ENCODE results near the gene AK1. TPM values are rescaled to one million over a fixed set of nuclear protein-coding genes. Genes with fewer than 3 reads are reported as not detected.
A peak's percentile ranks its signal among the peaks of the same experiment; 100 is the strongest.

Gene AK1
- total RNA-seq, 1 donor from 2014 or later = 8.1 TPM

GRCh38 chr9:127915801-127916719 is 38.6 kb upstream of the AK1 start:
- intact Hi-C loops (cut with micrococcal nuclease) = loop anchor here (2.0 kb wide), 2 partner anchors 15 to 45 kb away; partner anchors contain the start of gene PIP5KL1
- DNase-seq (no peak), ATAC-seq (ENCODE audit: low read depth) (peak; percentile 16)
- peaks cover 78% of the 10 kb centered on the region for H3K4me1 Mint-ChIP-seq
- peaks cover 41% of the 10 kb centered on the region for H3K36me3 Mint-ChIP-seq (ENCODE audit: low read depth)
- CTCF ChIA-PET = interaction anchor here (0.6 to 3.8 kb wide), 8 partner anchors 10 to 326 kb away, joined by 3 to 21 read pairs (median 4); partner anchors contain the start of genes ST6GALNAC6 and TOR2A
- no peak for TF ChIP-seq CTCF (IDR thresholded peaks at IDR 0.05)
- no peaks in the 10 kb centered on the region for H3K27me3 Mint-ChIP-seq
- H3K4me3 Mint-ChIP-seq = peak overlapping the region; percentile 88
- POLR2A ChIA-PET = interaction anchor here (0.5 to 12.0 kb wide), 42 partner anchors 10 to 1058 kb away, joined by 3 to 457 read pairs (median 5); partner anchors contain the start of genes BBLN, CDK9, CFAP157 and GOLGA2
- H3K27ac Mint-ChIP-seq = peak overlapping the region; percentile 94
- H3K9me3 Mint-ChIP-seq = no peaks in the 10 kb centered on the region

- Mint-ChIP-seq H3K27me3 (no peaks in the 10 kb centered on the region), H3K9me3 (no peaks in the 10 kb centered on the region), H3K4me3 (peak overlapping the region; percentile 88), H3K36me3 (ENCODE audit: low read depth) (peaks cover 48% of the 10 kb centered on the region), H3K4me1 (peaks cover 79% of the 10 kb centered on the region), H3K27ac (peak overlapping the region; percentile 94)
- POLR2A ChIA-PET = interaction anchor here (0.7 to 12.0 kb wide), 15 partner anchors 13 to 465 kb away, joined by 3 to 457 read pairs (median 9); partner anchors contain the start of genes CDK9, LRSAM1, RPL12 and SH2D3C
- intact Hi-C loops (cut with micrococcal nuclease) = no loop called here
- DNase-seq = no peak
- TF ChIP-seq CTCF (IDR thresholded peaks at IDR 0.05) = no peak
- CTCF ChIA-PET = interaction anchor here (0.7 to 3.8 kb wide), 6 partner anchors 9 to 181 kb away, joined by 3 to 21 read pairs (median 6); partner anchors contain the start of genes ST6GALNAC6 and TOR2A
- peak; percentile 0 for ATAC-seq (ENCODE audit: low read depth)
Measured at GRCh38 chr9:127915325-127915752, 37.9 kb upstream of the AK1 start.

- H3K27me3 Mint-ChIP-seq = no peaks in the 10 kb centered on the region
- H3K4me1 Mint-ChIP-seq = peaks cover 71% of the 10 kb centered on the region
- ChIA-PET POLR2A (interaction anchor here (0.6 to 12.0 kb wide), 2 partner anchors 11 to 176 kb away, joined by 5 to 457 read pairs; partner anchors contain the start of gene ST6GALNAC6), CTCF (no interaction called here)
- ATAC-seq (ENCODE audit: low read depth) = no peak
- no peaks in the 10 kb centered on the region for H3K9me3 Mint-ChIP-seq
- intact Hi-C loops (cut with micrococcal nuclease) = no loop called here
- H3K4me3 Mint-ChIP-seq = no peak overlapping the region
- peaks cover 57% of the 10 kb centered on the region for H3K36me3 Mint-ChIP-seq (ENCODE audit: low read depth)
- no peak for TF ChIP-seq CTCF (IDR thresholded peaks at IDR 0.05)
- peak overlapping the region; percentile 53 for H3K27ac Mint-ChIP-seq
- DNase-seq = no peak
Measured at GRCh38 chr9:127913682-127914081, 36.2 kb upstream of the AK1 start.

GRCh38 chr9:127912882-127913281 is 35.4 kb upstream of the AK1 start:
- peaks cover 63% of the 10 kb centered on the region for H3K36me3 Mint-ChIP-seq (ENCODE audit: low read depth)
- H3K9me3 Mint-ChIP-seq = no peaks in the 10 kb centered on the region
- POLR2A ChIA-PET = interaction anchor here (12.0 kb wide), 1 partner anchor 10 kb away, joined by 457 read pairs; the partner anchor contains the start of gene ST6GALNAC6
- peaks cover 65% of the 10 kb centered on the region for H3K4me1 Mint-ChIP-seq
- TF ChIP-seq CTCF (IDR thresholded peaks at IDR 0.05) = no peak
- DNase-seq (no peak), ATAC-seq (ENCODE audit: low read depth) (no peak)
- H3K27ac Mint-ChIP-seq = peak overlapping the region; percentile 96
- H3K4me3 Mint-ChIP-seq = no peak overlapping the region
- CTCF ChIA-PET = interaction anchor here (1.4 kb wide), 1 partner anchor 9 kb away, joined by 5 read pairs; no protein-coding TSS in a partner anchor
- H3K27me3 Mint-ChIP-seq = no peaks in the 10 kb centered on the region
- intact Hi-C loops (cut with micrococcal nuclease) = no loop called here

All from activated B cell treated with CpG ODN at 0.5 μM for 24 hours (primary cell).